HEK293T (cell line): ENCODE results near the gene ARMC9.

Experiments used
- CTCF ChIA-PET: fragments of 350-600 bp; formaldehyde crosslinking; extraction: SDS; loops from one replicate; lab custom pipeline; 2021; ENCODE audit warnings: antibody characterized with exemption, inconsistent platforms; lab: Yijun Ruan, JAX
- POLR2A ChIA-PET: fragments of 350-600 bp; formaldehyde crosslinking; extraction: SDS; loops from one replicate; lab custom pipeline; 2020; ENCODE audit warnings: antibody characterized with exemption, inconsistent platforms; lab: Yijun Ruan, JAX
- DNase-seq: peaks from one replicate; pipeline ENCODE4 v3.0.0; 2012; ENCODE audit warnings: mixed read lengths; ENCODE audit errors: extremely low spot score
- ARNT ChIP-seq: fragments of 450-650 bp; IDR thresholded peaks from 2 replicates; pipeline ENCODE4 v1.6.1; 2017; ENCODE audit warnings: mild to moderate bottlenecking
- BHLHE40 ChIP-seq: fragments of 450-650 bp; IDR thresholded peaks from 2 replicates; pipeline ENCODE4 v1.6.1; 2016; ENCODE audit warnings: mild to moderate bottlenecking, moderate library complexity, borderline replicate concordance
- CTBP1 ChIP-seq: fragments of 450-650 bp; IDR thresholded peaks from 2 replicates; pipeline ENCODE4 v1.6.1; 2016; ENCODE audit warnings: borderline replicate concordance
- ELF4 ChIP-seq: fragments of 450-650 bp; IDR thresholded peaks from 2 replicates; pipeline ENCODE4 v1.6.1; 2017; ENCODE audit warnings: antibody characterized with exemption
- FOXA1 ChIP-seq: fragments of 450-650 bp; IDR thresholded peaks from 2 replicates; pipeline ENCODE4 v1.6.1; 2016; ENCODE audit warnings: mild to moderate bottlenecking
- FOXK2 ChIP-seq: fragments of 450-650 bp; IDR thresholded peaks from 2 replicates; pipeline ENCODE4 v1.6.1; 2016; ENCODE audit warnings: mild to moderate bottlenecking
- FOXM1 ChIP-seq: fragments of 450-650 bp; IDR thresholded peaks from 2 replicates; pipeline ENCODE4 v1.6.1; 2017; ENCODE audit warnings: mild to moderate bottlenecking, borderline replicate concordance
- HDGF ChIP-seq: fragments of 450-650 bp; IDR thresholded peaks from 2 replicates; pipeline ENCODE4 v1.6.1; 2017; ENCODE audit warnings: antibody characterized with exemption, borderline replicate concordance
- L3MBTL2 ChIP-seq: fragments of 450-650 bp; conservative IDR thresholded peaks from 2 replicates; pipeline ENCODE4 v1.6.1; 2016; ENCODE audit warnings: mild to moderate bottlenecking
- LEF1 ChIP-seq: fragments of 450-650 bp; IDR thresholded peaks from 2 replicates; pipeline ENCODE4 v1.6.1; 2017; ENCODE audit warnings: mild to moderate bottlenecking, borderline replicate concordance
- NFRKB ChIP-seq: fragments of 450-650 bp; IDR thresholded peaks from 2 replicates; pipeline ENCODE4 v1.6.1; 2016; ENCODE audit warnings: mild to moderate bottlenecking, moderate library complexity
- PKNOX1 ChIP-seq: fragments of 450-650 bp; IDR thresholded peaks from 2 replicates; pipeline ENCODE4 v1.6.1; 2016
- SP1 ChIP-seq: fragments of 450-650 bp; IDR thresholded peaks from 2 replicates; pipeline ENCODE4 v1.6.1; 2017
- SUZ12 ChIP-seq: fragments of 450-650 bp; IDR thresholded peaks from 2 replicates; pipeline ENCODE4 v1.6.1; 2016; ENCODE audit warnings: mild to moderate bottlenecking
- TARDBP ChIP-seq: fragments of 450-650 bp; IDR thresholded peaks from 2 replicates; pipeline ENCODE4 v1.6.1; 2016
- ZNF384 ChIP-seq: fragments of 450-650 bp; IDR thresholded peaks from 2 replicates; pipeline ENCODE4 v1.6.1; 2016

Gene ARMC9

GRCh38 chr2:231413921-231414476 lies 215.6 kb downstream of the ARMC9 start:
- ChIA-PET CTCF (interaction anchor here (0.5 to 1.9 kb wide), 3 partner anchors 38 to 129 kb away, joined by 3 to 4 read pairs (median 3); no protein-coding TSS in a partner anchor), POLR2A (interaction anchor here (1.3 kb wide), 1 partner anchor 51 kb away, joined by 7 read pairs; the partner anchor contains the start of gene NCL)
- TF ChIP-seq FOXA1: no peak
- no peak for TF ChIP-seq ELF4
- peak; percentile 3 for DNase-seq

GRCh38 chr2:231415029-231415428 lies 216.6 kb downstream of the ARMC9 start:
- CTCF ChIA-PET: interaction anchor here (0.5 kb wide), 1 partner anchor 32 kb away, joined by 3 read pairs; no protein-coding TSS in a partner anchor
- no peak for TF ChIP-seq FOXA1
- no peak for TF ChIP-seq PKNOX1
- no peak for TF ChIP-seq ARNT
- TF ChIP-seq FOXM1: no peak
- no peak for TF ChIP-seq SP1
- TF ChIP-seq SUZ12: no peak
- no peak for TF ChIP-seq TARDBP
- no peak for TF ChIP-seq ZNF384
- TF ChIP-seq CTBP1: no peak
- no peak for TF ChIP-seq HDGF
- TF ChIP-seq NFRKB: no peak
- no peak for TF ChIP-seq LEF1
- no peak for TF ChIP-seq L3MBTL2
- TF ChIP-seq FOXK2: no peak
- no peak for TF ChIP-seq BHLHE40
- DNase-seq: no peak
- POLR2A ChIA-PET: no interaction called here

GRCh38 chr2:231418820-231419640 lies 220.6 kb downstream of the ARMC9 start:
- POLR2A ChIA-PET: no interaction called here
- CTCF ChIA-PET: no interaction called here
- TF ChIP-seq FOXA1 (no peak), SP1 (no peak), L3MBTL2 (no peak), FOXM1 (no peak), ZNF384 (no peak), BHLHE40 (no peak), TARDBP (no peak), SUZ12 (no peak), FOXK2 (no peak), ARNT (no peak), CTBP1 (no peak), NFRKB (no peak), ELF4 (no peak), LEF1 (no peak), PKNOX1 (no peak)
- DNase-seq: no peak

- ChIA-PET POLR2A (no interaction called here), CTCF (no interaction called here)
- DNase-seq: no peak
- no peak for TF ChIP-seq FOXM1
- TF ChIP-seq LEF1: no peak
- no peak for TF ChIP-seq HDGF
- TF ChIP-seq ARNT: no peak
- no peak for TF ChIP-seq L3MBTL2
- TF ChIP-seq BHLHE40: no peak
- TF ChIP-seq ZNF384: no peak
- TF ChIP-seq TARDBP: no peak
- no peak for TF ChIP-seq SUZ12
- no peak for TF ChIP-seq NFRKB
Observed at GRCh38 chr2:231421051-231421580, 222.7 kb downstream of the ARMC9 start.

- ChIA-PET POLR2A (no interaction called here), CTCF (no interaction called here)
- no peak for DNase-seq
- TF ChIP-seq ZNF384 (no peak), CTBP1 (no peak), FOXM1 (no peak), HDGF (no peak), FOXK2 (no peak), FOXA1 (no peak), NFRKB (no peak), PKNOX1 (no peak), LEF1 (no peak), SP1 (no peak), BHLHE40 (no peak), ARNT (no peak), ELF4 (no peak), SUZ12 (no peak), TARDBP (no peak), L3MBTL2 (no peak)
Observed at GRCh38 chr2:231422056-231422455, 223.6 kb downstream of the ARMC9 start.

- CTCF ChIA-PET: no interaction called here
- POLR2A ChIA-PET: interaction anchor here (2.8 kb wide), 1 partner anchor 42 kb away, joined by 8 read pairs; the partner anchor contains the start of gene NCL
- no peak for DNase-seq
- no peak for TF ChIP-seq FOXK2
- TF ChIP-seq CTBP1: no peak
- TF ChIP-seq BHLHE40: no peak
- TF ChIP-seq ELF4: no peak
- TF ChIP-seq FOXA1: no peak
- no peak for TF ChIP-seq L3MBTL2
- TF ChIP-seq HDGF: no peak
Observed at GRCh38 chr2:231423176-231423575, 224.7 kb downstream of the ARMC9 start.
